Keratinocyte (primary cell): ENCODE data around the gene ZNF549.

ENCODE experiments used
- EZH2 ChIP-seq: IDR thresholded peaks from one replicate; pipeline ENCODE4 v1.6.1; 2012; ENCODE audit warnings: inconsistent platforms, mild to moderate bottlenecking, low read length, moderate library complexity
- TF ChIP-seq, protein P1 (sequence below), 3 experiments: IDR thresholded peaks in 1 of 3; conservative IDR thresholded peaks in 1 of 3; optimal IDR thresholded peaks in 1 of 3; 2 replicates in 2 of 3; 3 replicates in 1 of 3; pipeline versions ENCODE3 to v1.5.1; 2011; ENCODE audit warnings: low read length in 3 of 3, mild to moderate bottlenecking in 3 of 3, moderate library complexity in 2 of 3, control low read depth in 1 of 3, inconsistent platforms in 1 of 3; ENCODE audit not compliant: insufficient read depth in 2 of 3; ENCODE audit errors: extremely low read depth in 1 of 3

DNA sequence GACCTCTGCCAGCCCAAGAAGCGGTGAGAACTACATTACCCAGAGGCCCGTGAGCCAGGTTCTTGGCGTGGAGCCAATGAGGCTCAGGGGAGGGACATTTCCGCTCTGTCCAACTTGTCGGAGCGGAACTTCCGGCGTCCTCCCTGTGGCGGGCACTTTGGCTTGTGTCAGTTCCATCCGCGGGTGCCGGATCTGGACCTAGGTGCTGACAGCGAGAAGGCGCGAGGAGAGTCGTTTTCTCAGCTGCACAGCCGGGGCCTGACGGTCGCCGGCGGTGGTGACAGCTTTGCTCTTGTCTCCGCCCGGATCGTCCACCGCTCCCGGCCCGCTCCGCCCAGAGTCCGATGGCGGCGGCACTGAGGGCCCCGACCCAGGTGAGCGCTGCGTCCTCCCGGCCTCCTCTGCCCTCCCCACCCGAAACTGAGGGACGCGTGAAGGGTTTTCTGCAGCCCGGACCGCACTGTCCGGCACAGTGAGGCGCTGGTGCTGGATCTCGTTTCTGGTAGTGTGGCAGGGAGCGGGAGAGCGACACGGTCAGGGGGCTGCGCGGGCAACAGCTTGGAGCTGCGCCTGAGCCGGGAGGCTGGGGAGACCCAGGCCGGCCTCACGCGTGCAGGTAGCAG, 72.7 kb downstream of the ZNF549 start, which contains the start of gene ZNF530:
- TF ChIP-seq, protein P1, sequence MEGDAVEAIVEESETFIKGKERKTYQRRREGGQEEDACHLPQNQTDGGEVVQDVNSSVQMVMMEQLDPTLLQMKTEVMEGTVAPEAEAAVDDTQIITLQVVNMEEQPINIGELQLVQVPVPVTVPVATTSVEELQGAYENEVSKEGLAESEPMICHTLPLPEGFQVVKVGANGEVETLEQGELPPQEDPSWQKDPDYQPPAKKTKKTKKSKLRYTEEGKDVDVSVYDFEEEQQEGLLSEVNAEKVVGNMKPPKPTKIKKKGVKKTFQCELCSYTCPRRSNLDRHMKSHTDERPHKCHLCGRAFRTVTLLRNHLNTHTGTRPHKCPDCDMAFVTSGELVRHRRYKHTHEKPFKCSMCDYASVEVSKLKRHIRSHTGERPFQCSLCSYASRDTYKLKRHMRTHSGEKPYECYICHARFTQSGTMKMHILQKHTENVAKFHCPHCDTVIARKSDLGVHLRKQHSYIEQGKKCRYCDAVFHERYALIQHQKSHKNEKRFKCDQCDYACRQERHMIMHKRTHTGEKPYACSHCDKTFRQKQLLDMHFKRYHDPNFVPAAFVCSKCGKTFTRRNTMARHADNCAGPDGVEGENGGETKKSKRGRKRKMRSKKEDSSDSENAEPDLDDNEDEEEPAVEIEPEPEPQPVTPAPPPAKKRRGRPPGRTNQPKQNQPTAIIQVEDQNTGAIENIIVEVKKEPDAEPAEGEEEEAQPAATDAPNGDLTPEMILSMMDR (optimal IDR thresholded peaks at IDR 0.05 in 1 of 3, IDR thresholded peaks at IDR 0.05 in 1 of 3, conservative IDR thresholded peaks at IDR 0.05 in 1 of 3; ENCODE audit: extremely low read depth in 1 of 3, insufficient read depth in 2 of 3, low read length in 3 of 3) = no peak
- TF ChIP-seq EZH2 = no peak
